Liver (tissue), 9 donors: ENCODE results near the gene HPCAL1. TPM values are rescaled to one million over a fixed set of nuclear protein-coding genes. Genes with fewer than 3 reads are reported as not detected.
"Not testable (repeated sequence)": the region's sequence is repeated elsewhere in the genome, so short reads cannot be mapped to it uniquely, and the experiment has no call there.

Experiments
- DNase-seq: peaks from one replicate; pipeline ENCODE4 v3.0.0-alpha.2; 2017; ENCODE audit warnings: low spot score
- H3K27ac ChIP-seq, 2 donors: one replicate each; pipeline ENCODE4 v1.7.0; 2013; ENCODE audit warnings: inconsistent platforms in 2 of 2, low read length in 2 of 2, control low read depth in 1 of 2, low read depth in 1 of 2, mild to moderate bottlenecking in 1 of 2
- H3K27me3 ChIP-seq, 4 donors: one replicate each; pipeline versions ENCODE4 v1.6.1 to v1.7.0; 2013; ENCODE audit warnings: low read length in 3 of 4, inconsistent platforms in 1 of 4, mild to moderate bottlenecking in 1 of 4, moderate library complexity in 1 of 4; ENCODE audit not compliant: control insufficient read depth in 4 of 4, insufficient read depth in 4 of 4
- H3K36me3 ChIP-seq, 4 donors: one replicate each; pipeline versions ENCODE4 v1.6.1 to v1.7.0; 2013; ENCODE audit warnings: low read length in 3 of 4, mild to moderate bottlenecking in 3 of 4, low read depth in 1 of 4, moderate library complexity in 1 of 4; ENCODE audit not compliant: control insufficient read depth in 4 of 4, insufficient read depth in 3 of 4
- H3K4me1 ChIP-seq, 4 donors: one replicate each; pipeline versions ENCODE4 v1.6.1 to v1.7.0; 2013; ENCODE audit warnings: low read length in 3 of 4, mild to moderate bottlenecking in 3 of 4, moderate library complexity in 1 of 4; ENCODE audit not compliant: control insufficient read depth in 4 of 4, insufficient read depth in 4 of 4
- H3K4me3 ChIP-seq, 3 donors: one replicate each; pipeline versions ENCODE4 v1.6.1 to v1.7.0; 2013; ENCODE audit warnings: low read length in 3 of 3, control low read depth in 1 of 3, low read depth in 1 of 3, mild to moderate bottlenecking in 1 of 3
- H3K9ac ChIP-seq, 2 donors: one replicate each; pipeline ENCODE4 v1.7.0; 2013; ENCODE audit warnings: low read length in 2 of 2, mild to moderate bottlenecking in 2 of 2, moderate library complexity in 2 of 2, control low read depth in 1 of 2, low read depth in 1 of 2
- H3K9me3 ChIP-seq, 4 donors: one replicate each; pipeline versions ENCODE4 v1.6.1 to v1.7.0; 2013; ENCODE audit warnings: low read length in 3 of 4; ENCODE audit not compliant: control insufficient read depth in 4 of 4
- ATF3 ChIP-seq: IDR thresholded peaks from 2 replicates; pipeline ENCODE4 v1.6.1; 2016; ENCODE audit warnings: antibody characterized with exemption
- CTCF ChIP-seq: fragments of 150-350 bp; IDR thresholded peaks from 2 replicates; pipeline ENCODE4 v1.5.1; 2017; ENCODE audit warnings: improper control_type of control experiment, low read depth, low read length; ENCODE audit not compliant: missing input control
- EGR1 ChIP-seq, 2 donors: IDR thresholded peaks; 2 replicates each; pipeline ENCODE4 v1.6.1; 2016 to 2018; ENCODE audit warnings: antibody characterized with exemption in 2 of 2, low read depth in 2 of 2
- FOXA1 ChIP-seq: IDR thresholded peaks from 2 replicates; pipeline ENCODE4 v1.6.1; 2016; ENCODE audit warnings: antibody characterized with exemption
- FOXA2 ChIP-seq: IDR thresholded peaks from 2 replicates; pipeline ENCODE4 v1.6.1; 2016; ENCODE audit warnings: antibody characterized with exemption
- GABPA ChIP-seq, 2 donors: IDR thresholded peaks in 1 of 2; conservative IDR thresholded peaks in 1 of 2; 2 replicates each; pipeline ENCODE4 v1.6.1; 2016; ENCODE audit warnings: antibody characterized with exemption in 2 of 2, mild to moderate bottlenecking in 1 of 2, moderate library complexity in 1 of 2
- HNF4A ChIP-seq, 2 donors: conservative IDR thresholded peaks; 2 replicates each; pipeline ENCODE4 v1.6.1; 2016; ENCODE audit warnings: antibody characterized with exemption in 2 of 2, mild to moderate bottlenecking in 2 of 2
- HNF4G ChIP-seq: IDR thresholded peaks from 2 replicates; pipeline ENCODE4 v1.6.1; 2016; ENCODE audit warnings: antibody characterized with exemption
- JUND ChIP-seq, 2 donors: IDR thresholded peaks; 2 replicates each; pipeline ENCODE4 v1.6.1; 2016; ENCODE audit warnings: antibody characterized with exemption in 2 of 2
- MAX ChIP-seq: IDR thresholded peaks from 2 replicates; pipeline ENCODE4 v1.6.1; 2016; ENCODE audit warnings: antibody characterized with exemption
- NR2F2 ChIP-seq: IDR thresholded peaks from 2 replicates; pipeline ENCODE4 v1.6.1; 2016; ENCODE audit warnings: antibody characterized with exemption
- RAD21 ChIP-seq, 2 donors: IDR thresholded peaks; 2 replicates each; pipeline ENCODE4 v1.6.1; 2016; ENCODE audit warnings: antibody characterized with exemption in 2 of 2, mild to moderate bottlenecking in 2 of 2
- REST ChIP-seq: IDR thresholded peaks from 2 replicates; pipeline ENCODE4 v1.6.1; 2016; ENCODE audit warnings: antibody characterized with exemption, mild to moderate bottlenecking
- RXRA ChIP-seq, 2 donors: IDR thresholded peaks; 2 replicates each; pipeline ENCODE4 v1.6.1; 2017 to 2018; ENCODE audit warnings: antibody characterized with exemption in 2 of 2, mild to moderate bottlenecking in 1 of 2
- SP1 ChIP-seq: IDR thresholded peaks from 2 replicates; pipeline ENCODE4 v1.6.1; 2018; ENCODE audit warnings: antibody characterized with exemption, mild to moderate bottlenecking
- TAF1 ChIP-seq: conservative IDR thresholded peaks from 2 replicates; pipeline ENCODE4 v1.6.1; 2016; ENCODE audit warnings: antibody characterized with exemption, mild to moderate bottlenecking
- YY1 ChIP-seq: IDR thresholded peaks from 2 replicates; pipeline ENCODE4 v1.6.1; 2016; ENCODE audit warnings: antibody characterized with exemption, mild to moderate bottlenecking
- ZBTB33 ChIP-seq: IDR thresholded peaks from 2 replicates; pipeline ENCODE4 v1.6.1; 2016; ENCODE audit warnings: antibody characterized with exemption
- WGBS: extraction: QIAGEN DNeasy Blood & Tissue Kit; methylation state at CpG from one replicate; pipeline ENCODE4 v1.1.7; 2013; 5-methylcytosine and 5-hydroxymethylcytosine counted together
- polyA plus RNA-seq, 2 donors: library from polyadenylated mRNA; stranded (reverse) in 1 of 2; unstranded in 1 of 2; fragments of 200-250 nt in 1 of 2; fragments of >200 nt in 1 of 2; fragmentation: Nextera tagmentation in 1 of 2; extraction: Ambion mirVana in 1 of 2; gene quantifications; one replicate each; pipeline versions ENCODE4 v1.2.1 to v1.2.3, GENCODE V29; 2013 to 2015
- total RNA-seq, 2 donors: library from RNA; depleted of rRNA; stranded (reverse); fragments of >200 nt; gene quantifications; one replicate each; pipeline ENCODE4 v1.2.3, GENCODE V29; 2014
- donor health status: healthy.
- donor health status: healthy.
- donor health status: healthy.
- donor health status: healthy.
- donor health status: healthy.

Gene HPCAL1
- total and polyA plus RNA-seq, 4 donors = 17.3 to 27.9 (median 22.9) TPM

GRCh38 chr2:10260130-10260529, 42.6 kb upstream of the HPCAL1 start:
- TF ChIP-seq YY1 (no peak), RXRA (IDR thresholded peaks at IDR 0.05) (peak in 1 of 2 donors; percentile 48), HNF4A (conservative IDR thresholded peaks at IDR 0.05) (peak; percentile 23 to 71), JUND (IDR thresholded peaks at IDR 0.05) (peak in 1 of 2 donors; percentile 72), SP1 (no peak), HNF4G (no peak), MAX (no peak), FOXA1 (no peak), GABPA (IDR thresholded peaks at IDR 0.05 in 1 of 2, conservative IDR thresholded peaks at IDR 0.05 in 1 of 2) (no peak), NR2F2 (no peak), RAD21 (IDR thresholded peaks at IDR 0.05) (peak in 1 of 2 donors; percentile 48), REST (no peak), TAF1 (no peak), ATF3 (no peak), EGR1 (IDR thresholded peaks at IDR 0.05; ENCODE audit: low read depth in 2 of 2) (no peak), FOXA2 (no peak), ZBTB33 (no peak), CTCF (peak; percentile 31)
- no peak for DNase-seq
- no peaks in the 10 kb centered on the region for H3K9me3 ChIP-seq
- no peaks in the 10 kb centered on the region for H3K36me3 ChIP-seq
- H3K9ac ChIP-seq = no peak overlapping the region
- H3K27ac ChIP-seq = no peak overlapping the region
- H3K4me3 ChIP-seq = no peak overlapping the region
- 59% methylated on average over 12 of the region's 12 CpGs for WGBS
- peaks cover 0 to 8% (median 3%) of the 10 kb centered on the region in 4 donors for H3K4me1 ChIP-seq
- no peaks in the 10 kb centered on the region for H3K27me3 ChIP-seq

GRCh38 chr2:10263526-10263925, 39.2 kb upstream of the HPCAL1 start:
- WGBS = 88% methylated on average over 5 of the region's 5 CpGs

More at GRCh38 chr2:10263526-10263925, 39.2 kb upstream of the HPCAL1 start:
- H3K4me3 ChIP-seq, H3K27me3 ChIP-seq, H3K9ac ChIP-seq, DNase-seq, H3K27ac ChIP-seq, H3K36me3 ChIP-seq, H3K9me3 ChIP-seq, H3K4me1 ChIP-seq: not testable (repeated sequence)
